HG02610 (cell line): ENCODE data around the gene C11orf87.

Source experiments
- ATAC-seq: cut with Tn5 transposase; IDR thresholded peaks from one replicate; pipeline ENCODE4 v1.9.1; 2021; ENCODE audit warnings: mild to moderate bottlenecking, moderate library complexity; ENCODE audit not compliant: unreplicated experiment

The C11orf87 gene

GRCh38 chr11:109439684-109440083 is 17.7 kb downstream of the C11orf87 start:
- ATAC-seq: no peak

DNA sequence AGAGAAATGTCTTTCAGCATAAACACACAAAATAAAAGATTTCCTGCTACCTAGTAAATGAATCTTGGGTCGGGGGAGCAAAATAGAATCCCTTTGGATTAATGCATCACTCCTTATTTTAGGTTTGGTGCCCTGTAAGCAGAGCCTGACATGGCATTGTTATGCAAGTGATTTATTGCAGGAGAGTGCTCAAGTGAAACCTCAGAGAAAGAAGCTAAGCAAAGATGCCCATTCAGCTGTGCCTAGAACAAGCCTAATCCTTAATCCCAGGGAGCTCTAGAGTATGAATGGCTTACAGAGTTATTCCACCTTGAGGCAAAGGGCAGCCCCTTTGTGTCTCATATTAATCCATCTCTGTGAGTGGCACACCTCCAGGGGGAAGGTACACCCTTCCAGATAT is 21.1 kb downstream of the C11orf87 start:
- ATAC-seq: no peak

DNA sequence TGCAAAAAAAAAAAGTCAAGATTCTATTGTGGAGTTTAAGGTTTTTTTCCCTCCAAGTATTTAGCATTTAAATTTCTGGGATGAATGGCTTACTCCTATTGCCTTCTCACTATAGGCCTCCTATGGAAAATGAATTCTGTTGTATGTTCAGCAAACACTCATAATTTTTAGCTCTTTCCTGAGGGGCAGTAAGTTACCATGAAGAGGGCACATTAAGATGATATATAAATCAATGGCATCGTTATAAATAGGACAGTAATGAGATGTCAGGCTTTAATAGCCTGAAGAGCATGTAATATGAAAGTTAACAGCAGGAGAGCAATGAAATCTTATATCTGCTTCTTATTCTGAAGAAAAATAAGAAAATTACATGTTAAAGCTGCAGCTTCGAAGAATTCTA is 32.9 kb downstream of the C11orf87 start:
- no peak for ATAC-seq
